ENCODE data around the gene BABAM2. TPM values are rescaled to one million over a fixed set of nuclear protein-coding genes. Genes with fewer than 3 reads are reported as not detected.
A peak's percentile ranks its signal among the peaks of the same experiment; 100 is the strongest.

The BABAM2 gene
- total RNA-seq, 1 donor from 2014 or later, result 35.3 TPM

- H3K36me3 ChIP-seq (ENCODE audit: control insufficient read depth, insufficient read depth, low read length), result no peaks in the 10 kb centered on the region
- no peak overlapping the region for H3K4me3 ChIP-seq (ENCODE audit: low read depth, low read length)
- peak; percentile 98 for DNase-seq (ENCODE audit: low read depth)
Observed at GRCh38 chr2:28274911-28275685, 384.6 kb downstream of the BABAM2 start.

GRCh38 chr2:28276076-28276618 lies 385.6 kb downstream of the BABAM2 start:
- Histone ChIP-seq H3K4me3 (ENCODE audit: low read depth, low read length) (no peak overlapping the region), H3K36me3 (ENCODE audit: control insufficient read depth, insufficient read depth, low read length) (no peaks in the 10 kb centered on the region), H3K27me3 (ENCODE audit: control insufficient read depth, insufficient read depth, low read length) (no peaks in the 10 kb centered on the region)
- TF ChIP-seq, protein P1, sequence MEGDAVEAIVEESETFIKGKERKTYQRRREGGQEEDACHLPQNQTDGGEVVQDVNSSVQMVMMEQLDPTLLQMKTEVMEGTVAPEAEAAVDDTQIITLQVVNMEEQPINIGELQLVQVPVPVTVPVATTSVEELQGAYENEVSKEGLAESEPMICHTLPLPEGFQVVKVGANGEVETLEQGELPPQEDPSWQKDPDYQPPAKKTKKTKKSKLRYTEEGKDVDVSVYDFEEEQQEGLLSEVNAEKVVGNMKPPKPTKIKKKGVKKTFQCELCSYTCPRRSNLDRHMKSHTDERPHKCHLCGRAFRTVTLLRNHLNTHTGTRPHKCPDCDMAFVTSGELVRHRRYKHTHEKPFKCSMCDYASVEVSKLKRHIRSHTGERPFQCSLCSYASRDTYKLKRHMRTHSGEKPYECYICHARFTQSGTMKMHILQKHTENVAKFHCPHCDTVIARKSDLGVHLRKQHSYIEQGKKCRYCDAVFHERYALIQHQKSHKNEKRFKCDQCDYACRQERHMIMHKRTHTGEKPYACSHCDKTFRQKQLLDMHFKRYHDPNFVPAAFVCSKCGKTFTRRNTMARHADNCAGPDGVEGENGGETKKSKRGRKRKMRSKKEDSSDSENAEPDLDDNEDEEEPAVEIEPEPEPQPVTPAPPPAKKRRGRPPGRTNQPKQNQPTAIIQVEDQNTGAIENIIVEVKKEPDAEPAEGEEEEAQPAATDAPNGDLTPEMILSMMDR (IDR thresholded peaks at IDR 0.05; ENCODE audit: insufficient read depth, low read length, poor library complexity, severe bottlenecking), result no peak
- DNase-seq (ENCODE audit: low read depth), result peak; percentile 98

More at GRCh38 chr2:28274911-28275685, 384.6 kb downstream of the BABAM2 start:
- no peaks in the 10 kb centered on the region for H3K27me3 ChIP-seq (ENCODE audit: control insufficient read depth, insufficient read depth, low read length)
- TF ChIP-seq, protein P1 (IDR thresholded peaks at IDR 0.05; ENCODE audit: insufficient read depth, low read length, poor library complexity, severe bottlenecking), result no peak

DNA sequence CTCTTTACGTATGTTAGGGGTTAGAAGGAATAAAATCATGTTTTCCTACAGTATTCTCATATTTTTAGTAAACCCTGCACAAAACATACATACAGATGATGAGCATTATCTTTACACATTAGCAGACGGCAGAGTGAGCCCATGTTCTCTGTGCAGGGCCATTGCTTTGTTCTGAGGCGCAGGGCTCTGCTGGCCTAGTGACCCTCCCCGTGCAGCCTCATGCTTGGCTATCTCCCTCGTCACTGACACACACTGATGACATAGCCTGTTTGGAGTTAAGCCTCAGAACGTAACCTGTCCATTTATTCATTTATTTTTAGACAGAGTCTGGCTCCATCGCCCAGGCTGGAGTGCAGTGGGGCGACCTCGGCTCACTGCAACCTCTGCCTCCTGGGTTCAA lies 386.3 kb downstream of the BABAM2 start:
- TF ChIP-seq, protein P1 (IDR thresholded peaks at IDR 0.05; ENCODE audit: insufficient read depth, low read length, poor library complexity, severe bottlenecking), result no peak
- H3K4me3 ChIP-seq (ENCODE audit: low read depth, low read length), result no peak overlapping the region

DNA sequence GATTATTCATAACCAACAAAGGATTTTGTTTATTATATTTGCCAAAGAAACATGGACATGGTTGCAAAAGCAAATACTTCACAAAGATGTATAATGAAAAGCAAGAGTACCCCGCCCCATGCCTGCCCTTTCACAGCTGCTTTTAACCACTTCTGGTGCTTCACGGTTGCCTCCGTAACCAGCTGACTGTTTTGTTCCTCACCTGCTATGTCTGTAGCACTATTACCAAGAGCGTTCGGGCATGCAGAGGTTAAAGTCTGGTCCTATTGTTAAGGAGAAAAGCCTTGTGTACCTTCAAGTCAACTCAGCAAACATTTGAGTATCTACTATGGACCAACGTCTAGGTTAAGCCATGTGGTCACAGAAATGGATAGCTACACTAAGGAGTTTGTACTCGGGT lies 386.9 kb downstream of the BABAM2 start:
- TF ChIP-seq, protein P1 (IDR thresholded peaks at IDR 0.05; ENCODE audit: insufficient read depth, low read length, poor library complexity, severe bottlenecking), result no peak
- H3K4me3 ChIP-seq (ENCODE audit: low read depth, low read length), result no peak overlapping the region
- H3K36me3 ChIP-seq (ENCODE audit: control insufficient read depth, insufficient read depth, low read length), result no peaks in the 10 kb centered on the region
- H3K27me3 ChIP-seq (ENCODE audit: control insufficient read depth, insufficient read depth, low read length), result no peaks in the 10 kb centered on the region
- DNase-seq (ENCODE audit: low read depth), result no peak

More for the DNA sequence above, 386.3 kb downstream of the BABAM2 start:
- no peaks in the 10 kb centered on the region for H3K36me3 ChIP-seq (ENCODE audit: control insufficient read depth, insufficient read depth, low read length)
- no peak for DNase-seq (ENCODE audit: low read depth)
- no peaks in the 10 kb centered on the region for H3K27me3 ChIP-seq (ENCODE audit: control insufficient read depth, insufficient read depth, low read length)

- no peak overlapping the region for H3K4me3 ChIP-seq (ENCODE audit: low read depth, low read length)
- no peak for DNase-seq (ENCODE audit: low read depth)
- no peaks in the 10 kb centered on the region for H3K27me3 ChIP-seq (ENCODE audit: control insufficient read depth, insufficient read depth, low read length)
- H3K36me3 ChIP-seq (ENCODE audit: control insufficient read depth, insufficient read depth, low read length), result no peaks in the 10 kb centered on the region
- TF ChIP-seq, protein P1 (IDR thresholded peaks at IDR 0.05; ENCODE audit: insufficient read depth, low read length, poor library complexity, severe bottlenecking), result no peak
Observed at GRCh38 chr2:28279371-28279770, 388.8 kb downstream of the BABAM2 start.
